Naive thymus-derived CD4-positive, alpha-beta T cell (primary cell): Measurements from ENCODE around the gene PPP4R2. TPM values are rescaled to one million over a fixed set of nuclear protein-coding genes. Genes with fewer than 3 reads are reported as not detected.

Experiments
- ATAC-seq: fragments of 150-1000 bp; cut with Tn5 transposase; 2 replicates; pipeline ENCODE4 v1.10.0; 2021; ENCODE audit warnings: mild to moderate bottlenecking, moderate library complexity
- CTCF ChIA-PET: fragments of 350-600 bp; sonication (Branson Sonifier 250); formaldehyde crosslinking; loops from one replicate; lab custom pipeline; 2021; ENCODE audit warnings: antibody characterized with exemption; lab: Charles Lee
- POLR2A ChIA-PET: fragments of 350-600 bp; sonication (Branson Sonifier 250); formaldehyde crosslinking; loops from one replicate; lab custom pipeline; 2021; ENCODE audit warnings: antibody characterized with exemption, inconsistent platforms; lab: Charles Lee
- DNase-seq, 9 donors: peaks; one replicate each; pipeline versions ENCODE4 v3.0.0 to v3.0.0-alpha.2; 2020 to 2022; ENCODE audit warnings: mixed read lengths in 1 of 9
- H3K27ac ChIP-seq: one replicate; pipeline ENCODE4 v1.7.0; 2013; ENCODE audit warnings: mild to moderate bottlenecking, low read depth, low read length, moderate library complexity
- H3K27me3 ChIP-seq, 2 donors: one replicate each; pipeline ENCODE4 v1.7.0; 2013; ENCODE audit warnings: low read length in 2 of 2, mild to moderate bottlenecking in 2 of 2, moderate library complexity in 2 of 2; ENCODE audit not compliant: control insufficient read depth in 2 of 2, insufficient read depth in 2 of 2
- H3K36me3 ChIP-seq, 3 experiments: 1 replicate in 2 of 3; 2 replicates in 1 of 3; pipeline ENCODE4 v1.7.0; 2013; ENCODE audit warnings: low read length in 3 of 3, mild to moderate bottlenecking in 3 of 3, moderate library complexity in 1 of 3; ENCODE audit not compliant: insufficient read depth in 3 of 3, control insufficient read depth in 2 of 3
- H3K4me1 ChIP-seq, 2 donors: one replicate each; pipeline ENCODE4 v1.7.0; 2013; ENCODE audit warnings: low read length in 2 of 2, mild to moderate bottlenecking in 2 of 2, moderate library complexity in 1 of 2; ENCODE audit not compliant: control insufficient read depth in 2 of 2, insufficient read depth in 2 of 2
- H3K4me3 ChIP-seq: 2 replicates; pipeline ENCODE4 v1.7.0; 2013; ENCODE audit warnings: mild to moderate bottlenecking, low read length
- H3K9me3 ChIP-seq, 3 experiments: 1 replicate in 2 of 3; 2 replicates in 1 of 3; pipeline ENCODE4 v1.7.0; 2013; ENCODE audit warnings: low read length in 3 of 3; ENCODE audit not compliant: control insufficient read depth in 2 of 3
- H3K27ac Mint-ChIP-seq, 9 donors: one replicate each; pipeline ENCODE4 v1.8.0; 2020 to 2022; ENCODE audit warnings: mixed read lengths in 9 of 9, mild to moderate bottlenecking in 8 of 9, moderate library complexity in 5 of 9, inconsistent platforms in 2 of 9
- H3K27me3 Mint-ChIP-seq, 5 donors: one replicate each; pipeline ENCODE4 v1.8.0; 2021 to 2022; ENCODE audit warnings: mixed read lengths in 5 of 5, mild to moderate bottlenecking in 1 of 5
- H3K36me3 Mint-ChIP-seq, 5 donors: one replicate each; pipeline ENCODE4 v1.8.0; 2020 to 2022; ENCODE audit warnings: mixed read lengths in 5 of 5, mild to moderate bottlenecking in 3 of 5, inconsistent platforms in 1 of 5
- H3K4me1 Mint-ChIP-seq, 7 donors: one replicate each; pipeline ENCODE4 v1.8.0; 2020 to 2022; ENCODE audit warnings: mixed read lengths in 7 of 7, mild to moderate bottlenecking in 3 of 7, inconsistent platforms in 1 of 7
- H3K4me3 Mint-ChIP-seq, 10 donors: one replicate each; pipeline ENCODE4 v1.8.0; 2020 to 2022; ENCODE audit warnings: mild to moderate bottlenecking in 10 of 10, mixed read lengths in 10 of 10, moderate library complexity in 6 of 10, inconsistent platforms in 2 of 10
- H3K9me3 Mint-ChIP-seq, 11 donors: one replicate each; pipeline ENCODE4 v1.8.0; 2020 to 2022; ENCODE audit warnings: mixed read lengths in 11 of 11, mild to moderate bottlenecking in 4 of 11, inconsistent platforms in 1 of 11, moderate library complexity in 1 of 11
- intact Hi-C, 2 donors: fragments of 100-400 bp; cut with micrococcal nuclease; formaldehyde crosslinking; loops; one replicate each; pipeline ENCODE4 v1.15.1; 2023
- polyA plus RNA-seq, 2 donors: library from polyadenylated mRNA; unstranded; fragments of 300-500 nt; fragmentation: Illumina TruSeq; gene quantifications; one replicate each; pipeline ENCODE4 v1.2.3, GENCODE V29; 2021
- total RNA-seq, 6 experiments: library from RNA in 5 of 6; stranded (reverse) in 5 of 6; gene quantifications; 1 replicate in 5 of 6; 2 replicates in 1 of 6; pipeline ENCODE4 v1.2.3 and lab custom pipeline; 2021 to 2026

PPP4R2 gene
- total and polyA plus RNA-seq, 7 experiments from 2014 or later, result 35.0 to 87.0 (median 61.0) TPM

DNA sequence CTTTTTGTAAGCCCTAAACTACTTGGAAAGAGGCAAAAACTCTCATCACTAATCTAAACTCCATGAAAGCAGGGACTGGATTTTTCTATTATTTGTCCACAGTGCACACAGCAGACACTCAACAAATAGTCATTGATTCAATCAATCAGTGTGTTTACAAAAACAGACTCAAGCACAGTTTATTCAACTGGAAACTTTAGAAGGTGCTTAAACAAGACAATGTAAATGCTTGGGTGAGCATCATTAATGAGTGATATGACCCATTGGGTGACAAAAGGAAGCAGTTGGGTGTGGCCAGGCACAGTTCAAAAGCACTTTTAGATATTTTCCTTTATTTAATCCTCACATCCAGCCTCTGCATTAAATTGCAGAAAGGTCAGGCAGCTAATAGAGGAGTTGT is 32.0 kb upstream of the PPP4R2 start:
- peaks cover 0 to 2% (median 0%) of the 10 kb centered on the region in 5 donors for H3K36me3 Mint-ChIP-seq
- H3K36me3 ChIP-seq, result no peaks in the 10 kb centered on the region
- ATAC-seq (no peak), DNase-seq (no peak)
- intact Hi-C loops, result loop anchor here in 1 of 2 donors (1.0 kb wide), 1 partner anchor 33 kb away; no protein-coding TSS in a partner anchor
- H3K9me3 Mint-ChIP-seq, result peaks cover 0 to 3% (median 0%) of the 10 kb centered on the region in 11 donors
- ChIA-PET CTCF (interaction anchor here (0.6 kb wide), 1 partner anchor 1100 kb away, joined by 3 read pairs; no protein-coding TSS in a partner anchor), POLR2A (no interaction called here)
- H3K27me3 Mint-ChIP-seq, result no peaks in the 10 kb centered on the region
- no peaks in the 10 kb centered on the region for H3K27me3 ChIP-seq
- peak overlapping the region in 7 of 9 donors; percentile 25 to 93 (median 84) for H3K27ac Mint-ChIP-seq
- no peak overlapping the region for H3K4me3 Mint-ChIP-seq
- H3K4me3 ChIP-seq, result no peak overlapping the region
- peaks cover 5 to 46% (median 42%) of the 10 kb centered on the region in 7 donors for H3K4me1 Mint-ChIP-seq
- H3K4me1 ChIP-seq, result peaks cover 10 to 18% of the 10 kb centered on the region in 2 donors
- H3K9me3 ChIP-seq, result no peaks in the 10 kb centered on the region
- no peak overlapping the region for H3K27ac ChIP-seq

DNA sequence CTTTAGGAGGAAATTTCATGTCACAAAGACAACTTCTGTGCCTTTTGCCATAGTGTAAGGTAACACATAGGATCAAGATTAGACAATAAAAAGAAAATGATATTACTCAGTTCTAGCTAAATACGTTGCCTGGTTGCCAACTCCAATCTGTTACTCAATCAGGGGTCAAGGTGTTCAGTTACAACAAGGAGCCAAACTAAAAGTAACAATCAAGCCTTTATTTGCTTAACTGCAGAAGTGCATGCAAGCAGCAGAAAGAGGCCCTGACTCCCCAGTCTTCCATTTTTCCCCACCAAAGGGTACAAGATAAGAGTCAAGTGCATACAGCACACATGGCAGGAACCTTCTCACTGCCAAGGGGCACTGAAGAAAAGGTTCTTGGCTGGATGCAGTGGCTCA is 28.3 kb upstream of the PPP4R2 start:
- intact Hi-C loops, result no loop called here
- H3K4me1 Mint-ChIP-seq, result peaks cover 0 to 28% (median 25%) of the 10 kb centered on the region in 7 donors
- ChIA-PET POLR2A (no interaction called here), CTCF (no interaction called here)
- no peak for DNase-seq
- no peaks in the 10 kb centered on the region for H3K9me3 ChIP-seq
- H3K27ac ChIP-seq, result no peak overlapping the region
- H3K36me3 Mint-ChIP-seq, result no peaks in the 10 kb centered on the region
- H3K27me3 ChIP-seq, result no peaks in the 10 kb centered on the region
- H3K4me1 ChIP-seq, result peaks cover 7 to 18% of the 10 kb centered on the region in 2 donors
- H3K36me3 ChIP-seq, result no peaks in the 10 kb centered on the region
- H3K27ac Mint-ChIP-seq, result peak overlapping the region in 1 of 9 donors; percentile 56
- H3K27me3 Mint-ChIP-seq, result peaks cover 0 to 5% (median 0%) of the 10 kb centered on the region in 5 donors
- H3K4me3 Mint-ChIP-seq, result no peak overlapping the region
- peaks cover 0 to 3% (median 0%) of the 10 kb centered on the region in 11 donors for H3K9me3 Mint-ChIP-seq
- no peak overlapping the region for H3K4me3 ChIP-seq
- ATAC-seq, result no peak

DNA sequence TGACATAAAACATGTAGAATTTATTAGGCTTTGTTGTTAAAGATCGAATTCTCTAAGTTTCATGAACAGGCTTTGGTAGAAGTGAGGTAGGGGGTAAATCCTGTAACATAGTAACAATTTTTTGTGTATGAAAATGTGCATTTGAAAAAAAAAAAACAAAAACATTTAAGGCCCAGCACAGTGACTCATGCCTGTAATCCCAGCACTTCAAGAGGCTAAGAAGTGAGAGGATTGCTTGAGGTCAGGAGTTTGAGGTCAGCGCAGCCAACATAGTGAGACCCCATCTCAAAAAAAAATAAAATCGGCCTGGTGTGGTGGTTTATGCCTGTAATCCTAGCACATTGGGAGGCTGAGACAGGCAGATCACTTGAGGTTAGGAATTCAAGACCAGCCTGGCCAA is 26.8 kb upstream of the PPP4R2 start:
- Mint-ChIP-seq H3K9me3 (peaks cover 0 to 3% (median 0%) of the 10 kb centered on the region in 11 donors), H3K27ac (no peak overlapping the region), H3K4me3 (no peak overlapping the region), H3K36me3 (no peaks in the 10 kb centered on the region), H3K27me3 (peaks cover 0 to 8% (median 0%) of the 10 kb centered on the region in 5 donors), H3K4me1 (peaks cover 0 to 25% (median 22%) of the 10 kb centered on the region in 7 donors)
- Histone ChIP-seq H3K36me3 (no peaks in the 10 kb centered on the region), H3K27ac (no peak overlapping the region), H3K4me3 (no peak overlapping the region), H3K9me3 (no peaks in the 10 kb centered on the region), H3K27me3 (no peaks in the 10 kb centered on the region), H3K4me1 (peaks cover 7 to 16% of the 10 kb centered on the region in 2 donors)
- ChIA-PET POLR2A (no interaction called here), CTCF (no interaction called here)
- DNase-seq, result no peak
- no peak for ATAC-seq
- intact Hi-C loops, result no loop called here

DNA sequence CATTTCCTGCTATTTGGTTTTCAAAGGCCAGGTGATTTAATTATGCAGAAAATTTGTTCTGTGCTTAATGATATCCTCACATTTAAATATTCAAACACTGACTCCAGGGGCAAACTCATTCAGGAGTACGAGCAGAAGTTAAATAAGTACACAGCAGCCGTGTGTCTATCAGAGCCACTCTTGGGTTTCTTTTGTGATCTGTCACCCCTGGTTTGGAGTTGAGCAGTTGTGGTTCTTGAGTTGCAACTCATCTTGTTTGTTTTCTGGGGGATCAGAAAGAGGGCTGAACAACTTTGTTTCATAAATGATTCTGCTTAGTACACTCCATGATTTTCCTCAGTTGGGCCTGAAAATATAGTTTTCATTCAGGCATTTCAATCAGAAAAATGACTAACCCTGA is 25.7 kb upstream of the PPP4R2 start:
- H3K36me3 Mint-ChIP-seq, result no peaks in the 10 kb centered on the region
- ChIA-PET POLR2A (no interaction called here), CTCF (interaction anchor here (1.0 kb wide), 1 partner anchor 39 kb away, joined by 3 read pairs; no protein-coding TSS in a partner anchor)
- H3K27me3 Mint-ChIP-seq, result peaks cover 0 to 12% (median 0%) of the 10 kb centered on the region in 5 donors
- H3K27me3 ChIP-seq, result no peaks in the 10 kb centered on the region
- peaks cover 0 to 3% (median 0%) of the 10 kb centered on the region in 11 donors for H3K9me3 Mint-ChIP-seq
- no peak for ATAC-seq
- no peak overlapping the region for H3K27ac ChIP-seq
- H3K4me3 ChIP-seq, result no peak overlapping the region
- H3K4me1 Mint-ChIP-seq, result peaks cover 0 to 13% (median 10%) of the 10 kb centered on the region in 7 donors
- no peak overlapping the region for H3K4me3 Mint-ChIP-seq
- peaks cover 0 to 5% of the 10 kb centered on the region in 2 donors for H3K4me1 ChIP-seq
- DNase-seq, result no peak
- no peaks in the 10 kb centered on the region for H3K36me3 ChIP-seq
- intact Hi-C loops, result no loop called here
- no peak overlapping the region for H3K27ac Mint-ChIP-seq
- no peaks in the 10 kb centered on the region for H3K9me3 ChIP-seq

DNA sequence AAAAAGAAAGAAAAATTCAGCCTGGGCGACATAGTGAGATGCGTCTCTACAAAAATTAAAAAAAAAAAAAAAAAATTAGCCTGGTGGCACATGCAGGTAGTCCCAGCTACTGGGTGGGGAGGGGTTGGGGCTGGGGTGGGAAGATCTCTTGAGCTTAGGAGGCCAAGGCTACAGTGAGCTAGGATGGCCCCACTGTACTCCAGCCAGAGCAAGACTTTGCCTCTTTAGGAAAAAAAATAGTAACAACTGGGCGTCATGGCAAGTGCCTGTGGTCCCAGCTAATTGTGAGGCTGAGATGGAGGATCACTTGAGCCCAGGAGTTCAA is 23.9 kb upstream of the PPP4R2 start:
- H3K27ac ChIP-seq, result no peak overlapping the region
- no peak overlapping the region for H3K4me3 ChIP-seq
- CTCF ChIA-PET, result no interaction called here
- no peaks in the 10 kb centered on the region for H3K27me3 ChIP-seq
- POLR2A ChIA-PET, result no interaction called here
- DNase-seq (no peak), ATAC-seq (no peak)
- peaks cover 0 to 12% (median 0%) of the 10 kb centered on the region in 5 donors for H3K27me3 Mint-ChIP-seq
- H3K9me3 Mint-ChIP-seq, result peaks cover 0 to 3% (median 0%) of the 10 kb centered on the region in 11 donors
- H3K4me1 Mint-ChIP-seq, result peaks cover 0 to 7% (median 0%) of the 10 kb centered on the region in 7 donors
- intact Hi-C loops, result no loop called here
- H3K36me3 ChIP-seq, result no peaks in the 10 kb centered on the region
- no peaks in the 10 kb centered on the region for H3K9me3 ChIP-seq
- H3K27ac Mint-ChIP-seq, result no peak overlapping the region
- no peak overlapping the region for H3K4me3 Mint-ChIP-seq
- no peaks in the 10 kb centered on the region for H3K36me3 Mint-ChIP-seq
- no peaks in the 10 kb centered on the region for H3K4me1 ChIP-seq

DNA sequence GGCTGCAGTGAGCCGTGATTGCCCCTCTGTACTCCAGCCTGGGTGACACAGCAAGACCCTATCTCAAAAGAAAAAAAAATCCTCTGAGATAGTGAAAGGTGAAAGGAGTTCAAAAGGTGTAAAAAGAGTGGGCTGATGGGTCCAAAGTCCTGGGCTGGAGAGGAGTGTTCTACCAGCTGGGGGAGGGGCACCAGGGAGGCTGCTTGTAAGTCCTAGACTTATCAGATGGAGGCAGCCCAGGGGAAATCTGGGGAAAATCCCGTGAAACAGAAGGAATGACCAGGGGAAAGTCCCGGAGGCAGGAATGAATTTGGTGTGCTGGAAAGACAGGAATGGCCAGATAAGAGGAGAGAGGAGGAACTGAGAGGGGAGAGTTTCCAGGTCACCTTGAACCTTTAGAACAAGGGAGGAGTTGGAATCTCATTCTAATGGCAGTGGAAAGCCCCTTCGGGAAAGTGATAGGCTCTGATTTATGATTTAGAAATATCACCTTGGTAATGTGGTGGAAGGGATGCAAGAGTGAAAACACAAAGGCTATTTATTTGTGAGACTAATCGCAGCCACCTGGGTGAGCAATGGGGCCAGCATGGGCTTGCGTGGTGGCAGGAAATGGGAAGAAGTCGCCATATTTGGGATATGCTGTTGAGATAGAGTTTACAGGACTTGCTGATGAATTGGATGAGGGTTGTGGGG is 23.4 kb upstream of the PPP4R2 start:
- CTCF ChIA-PET, result no interaction called here
- H3K27ac ChIP-seq, result no peak overlapping the region
- no peaks in the 10 kb centered on the region for H3K9me3 Mint-ChIP-seq

More for the DNA sequence above, 23.4 kb upstream of the PPP4R2 start:
- POLR2A ChIA-PET, result no interaction called here
- H3K27me3 Mint-ChIP-seq, result peaks cover 0 to 12% (median 0%) of the 10 kb centered on the region in 5 donors
- intact Hi-C loops, result no loop called here
- DNase-seq (no peak), ATAC-seq (no peak)
- Histone ChIP-seq H3K4me1 (no peaks in the 10 kb centered on the region), H3K9me3 (no peaks in the 10 kb centered on the region), H3K27me3 (no peaks in the 10 kb centered on the region), H3K36me3 (no peaks in the 10 kb centered on the region), H3K4me3 (no peak overlapping the region)
- no peaks in the 10 kb centered on the region for H3K36me3 Mint-ChIP-seq
- H3K27ac Mint-ChIP-seq, result no peak overlapping the region
- peaks cover 0 to 5% (median 0%) of the 10 kb centered on the region in 7 donors for H3K4me1 Mint-ChIP-seq
- H3K4me3 Mint-ChIP-seq, result no peak overlapping the region
